HepG2 (cell line): ENCODE results near the gene ACD. TPM values are rescaled to one million over a fixed set of nuclear protein-coding genes. Genes with fewer than 3 reads are reported as not detected.

ENCODE experiments used
- AHR ChIP-seq: IDR thresholded peaks from 2 replicates; pipeline ENCODE4 v1.6.1; 2018; ENCODE audit warnings: missing genetic modification reagents, missing compliant biosample characterization
- CEBPB ChIP-seq: IDR thresholded peaks from 2 replicates; pipeline ENCODE4 v1.6.1; 2011; ENCODE audit warnings: low read depth, low read length, improper control_type of control experiment, borderline replicate concordance
- FOXA3 ChIP-seq: IDR thresholded peaks from 2 replicates; pipeline ENCODE4 v1.6.1; 2016; ENCODE audit warnings: missing genetic modification reagents, missing compliant biosample characterization
- GTF3A ChIP-seq: sonication (generic); formaldehyde crosslinking; conservative IDR thresholded peaks from 2 replicates; pipeline ENCODE4 v1.4.0; 2020; ENCODE audit warnings: mild to moderate bottlenecking, missing genetic modification reagents
- HCFC1 ChIP-seq: fragments of 150-350 bp; IDR thresholded peaks from 2 replicates; pipeline ENCODE4 v1.6.1; 2014; ENCODE audit warnings: low read depth, low read length
- KLF12 ChIP-seq: sonication (generic); formaldehyde crosslinking; IDR thresholded peaks from 2 replicates; pipeline ENCODE4 v1.4.0; 2020; ENCODE audit warnings: missing genetic modification reagents, borderline replicate concordance
- PHF21A ChIP-seq: sonication (generic); formaldehyde crosslinking; IDR thresholded peaks from 2 replicates; pipeline ENCODE4 v1.5.0; 2020; ENCODE audit warnings: mild to moderate bottlenecking, missing genetic modification reagents
- RFX1 ChIP-seq: fragments of 450-650 bp; IDR thresholded peaks from 2 replicates; pipeline ENCODE4 v1.6.1; 2017
- RFX3 ChIP-seq: IDR thresholded peaks from 2 replicates; pipeline ENCODE4 v1.6.1; 2016; ENCODE audit warnings: missing biosample characterization, missing genetic modification reagents
- SAP130 ChIP-seq: IDR thresholded peaks from 2 replicates; pipeline ENCODE4 v1.6.1; 2016; ENCODE audit warnings: low read depth
- SIN3A ChIP-seq: IDR thresholded peaks from 2 replicates; pipeline ENCODE4 v1.6.1; 2011; ENCODE audit warnings: low read depth, mild to moderate bottlenecking, control low read depth, low read length, borderline replicate concordance
- SOX13 ChIP-seq, 3 experiments: fragments of 450-650 bp in 1 of 3; sonication (generic) in 1 of 3; formaldehyde crosslinking in 1 of 3; IDR thresholded peaks in 2 of 3; conservative IDR thresholded peaks in 1 of 3; 2 replicates each; pipeline versions ENCODE4 v1.5.0 to v1.6.1; 2016 to 2020; ENCODE audit warnings: antibody characterized with exemption in 1 of 3, mild to moderate bottlenecking in 1 of 3, missing compliant biosample characterization in 1 of 3, missing genetic modification reagents in 1 of 3, moderate library complexity in 1 of 3
- ZNF124 ChIP-seq: sonication (generic); formaldehyde crosslinking; IDR thresholded peaks from 2 replicates; pipeline ENCODE4 v1.4.0; 2020; ENCODE audit warnings: missing genetic modification reagents
- ZNF33B ChIP-seq: sonication (generic); formaldehyde crosslinking; IDR thresholded peaks from 2 replicates; pipeline ENCODE4 v1.5.1; 2020; ENCODE audit warnings: mild to moderate bottlenecking, missing genetic modification reagents
- polyA plus RNA-seq, 8 experiments: library from polyadenylated mRNA; depleted of rRNA in 3 of 8; stranded (reverse) in 7 of 8; unstranded in 1 of 8; fragments of >200 nt; fragmentation: Illumina TruSeq in 4 of 8; extraction: Trizol in 4 of 8; gene quantifications; 2 replicates each; pipeline versions ENCODE4 v1.2.1 to v1.2.3, GENCODE V29; 2011 to 2016; ENCODE audit warnings: low read depth in 4 of 8, missing spikeins in 1 of 8, mixed read lengths in 1 of 8; ENCODE audit not compliant: insufficient read depth in 1 of 8
- total RNA-seq, 5 experiments: library from RNA; depleted of rRNA; stranded (reverse); fragments of >200 nt; fragmentation: Illumina TruSeq; extraction: Trizol; gene quantifications; 2 replicates each; pipeline ENCODE4 v1.2.3, GENCODE V29; 2016; ENCODE audit warnings: low read depth in 1 of 5
- TF ChIP-seq, protein P1 (sequence below): sonication (generic); formaldehyde crosslinking; IDR thresholded peaks from 2 replicates; pipeline ENCODE4 v1.4.0; 2020; ENCODE audit warnings: mild to moderate bottlenecking, missing genetic modification reagents
- TF ChIP-seq, protein P2 (sequence below), 2 experiments: IDR thresholded peaks; 2 replicates each; pipeline ENCODE4 v1.6.1; 2011 to 2012; ENCODE audit warnings: low read length in 2 of 2, borderline replicate concordance in 1 of 2, low read depth in 1 of 2, mild to moderate bottlenecking in 1 of 2, moderate library complexity in 1 of 2
- TF ChIP-seq, protein P3 (sequence below): sonication (generic); formaldehyde crosslinking; IDR thresholded peaks from 2 replicates; pipeline ENCODE4 v1.4.0; 2020; ENCODE audit warnings: mild to moderate bottlenecking, missing genetic modification reagents
- TF ChIP-seq, protein P4 (sequence below): sonication (generic); IDR thresholded peaks from 2 replicates; pipeline ENCODE4 v1.6.1; 2016; ENCODE audit warnings: low read depth, borderline replicate concordance

The ACD gene
- total and polyA plus RNA-seq, 2 of the 13 experiments (the other 11 are each of a cell fraction or from before 2014, with no cell fraction given) = 32.6 to 38.3 TPM

DNA sequence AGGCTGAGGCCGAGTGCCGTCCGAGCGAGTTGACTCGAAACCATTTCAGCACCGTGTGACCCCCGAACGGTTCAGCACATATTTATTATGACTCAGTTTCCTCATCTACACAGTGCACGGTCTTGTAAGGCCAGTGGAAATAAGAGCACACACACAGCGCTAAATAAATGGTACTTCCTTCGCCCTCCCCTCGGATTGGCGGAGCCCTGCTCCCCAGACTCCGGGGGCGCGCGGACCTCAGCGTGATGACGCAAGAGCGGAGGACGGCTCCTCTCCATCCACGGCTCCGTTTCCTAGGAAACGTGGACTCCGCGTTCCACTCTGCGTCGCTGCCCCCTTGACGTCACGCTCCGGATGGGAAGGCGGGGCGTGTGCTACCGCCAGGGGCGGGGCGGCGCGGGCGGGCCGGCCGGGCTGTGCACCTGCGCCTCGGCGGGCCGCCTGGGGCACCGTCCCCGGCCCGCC is 536 bp upstream of the ACD start, which contains the start of gene PARD6A (continued):
- TF ChIP-seq, protein P1, sequence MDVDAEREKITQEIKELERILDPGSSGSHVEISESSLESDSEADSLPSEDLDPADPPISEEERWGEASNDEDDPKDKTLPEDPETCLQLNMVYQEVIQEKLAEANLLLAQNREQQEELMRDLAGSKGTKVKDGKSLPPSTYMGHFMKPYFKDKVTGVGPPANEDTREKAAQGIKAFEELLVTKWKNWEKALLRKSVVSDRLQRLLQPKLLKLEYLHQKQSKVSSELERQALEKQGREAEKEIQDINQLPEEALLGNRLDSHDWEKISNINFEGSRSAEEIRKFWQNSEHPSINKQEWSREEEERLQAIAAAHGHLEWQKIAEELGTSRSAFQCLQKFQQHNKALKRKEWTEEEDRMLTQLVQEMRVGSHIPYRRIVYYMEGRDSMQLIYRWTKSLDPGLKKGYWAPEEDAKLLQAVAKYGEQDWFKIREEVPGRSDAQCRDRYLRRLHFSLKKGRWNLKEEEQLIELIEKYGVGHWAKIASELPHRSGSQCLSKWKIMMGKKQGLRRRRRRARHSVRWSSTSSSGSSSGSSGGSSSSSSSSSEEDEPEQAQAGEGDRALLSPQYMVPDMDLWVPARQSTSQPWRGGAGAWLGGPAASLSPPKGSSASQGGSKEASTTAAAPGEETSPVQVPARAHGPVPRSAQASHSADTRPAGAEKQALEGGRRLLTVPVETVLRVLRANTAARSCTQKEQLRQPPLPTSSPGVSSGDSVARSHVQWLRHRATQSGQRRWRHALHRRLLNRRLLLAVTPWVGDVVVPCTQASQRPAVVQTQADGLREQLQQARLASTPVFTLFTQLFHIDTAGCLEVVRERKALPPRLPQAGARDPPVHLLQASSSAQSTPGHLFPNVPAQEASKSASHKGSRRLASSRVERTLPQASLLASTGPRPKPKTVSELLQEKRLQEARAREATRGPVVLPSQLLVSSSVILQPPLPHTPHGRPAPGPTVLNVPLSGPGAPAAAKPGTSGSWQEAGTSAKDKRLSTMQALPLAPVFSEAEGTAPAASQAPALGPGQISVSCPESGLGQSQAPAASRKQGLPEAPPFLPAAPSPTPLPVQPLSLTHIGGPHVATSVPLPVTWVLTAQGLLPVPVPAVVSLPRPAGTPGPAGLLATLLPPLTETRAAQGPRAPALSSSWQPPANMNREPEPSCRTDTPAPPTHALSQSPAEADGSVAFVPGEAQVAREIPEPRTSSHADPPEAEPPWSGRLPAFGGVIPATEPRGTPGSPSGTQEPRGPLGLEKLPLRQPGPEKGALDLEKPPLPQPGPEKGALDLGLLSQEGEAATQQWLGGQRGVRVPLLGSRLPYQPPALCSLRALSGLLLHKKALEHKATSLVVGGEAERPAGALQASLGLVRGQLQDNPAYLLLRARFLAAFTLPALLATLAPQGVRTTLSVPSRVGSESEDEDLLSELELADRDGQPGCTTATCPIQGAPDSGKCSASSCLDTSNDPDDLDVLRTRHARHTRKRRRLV (CRISPR knock-in tag) = 0 out of 2 replicates have a peak, but pooled peaks have one; percentile 12
- TF ChIP-seq CEBPB (peak; percentile 99), SIN3A (peak; percentile 88; the same call in 1 of the 2 replicates), ZNF33B (CRISPR knock-in tag) (0 out of 2 replicates have a peak, but pooled peaks have one; percentile 71), FOXA3 (CRISPR knock-in tag) (peak; percentile 48; the same call in 1 of the 2 replicates), GTF3A (CRISPR knock-in tag) (no peak), ZNF124 (CRISPR knock-in tag) (no peak), RFX1 (peak; percentile 68; the same call in 1 of the 2 replicates), AHR (peak; percentile 23; the same call in 1 of the 2 replicates), PHF21A (CRISPR knock-in tag) (0 out of 2 replicates have a peak, but pooled peaks have one; percentile 17), RFX3 (CRISPR knock-in tag) (peak; percentile 85), HCFC1 (peak; percentile 55), SOX13 (IDR thresholded peaks at IDR 0.05) (no peak), SOX13 (CRISPR knock-in tag; conservative IDR thresholded peaks at IDR 0.05 in 1 of 2, IDR thresholded peaks at IDR 0.05 in 1 of 2) (peak in 1 of 2 experiments; percentile 16; a peak in 1 of 4 replicates), KLF12 (CRISPR knock-in tag) (no peak), SAP130 (CRISPR knock-in tag) (peak; percentile 96)
- TF ChIP-seq, protein P2, sequence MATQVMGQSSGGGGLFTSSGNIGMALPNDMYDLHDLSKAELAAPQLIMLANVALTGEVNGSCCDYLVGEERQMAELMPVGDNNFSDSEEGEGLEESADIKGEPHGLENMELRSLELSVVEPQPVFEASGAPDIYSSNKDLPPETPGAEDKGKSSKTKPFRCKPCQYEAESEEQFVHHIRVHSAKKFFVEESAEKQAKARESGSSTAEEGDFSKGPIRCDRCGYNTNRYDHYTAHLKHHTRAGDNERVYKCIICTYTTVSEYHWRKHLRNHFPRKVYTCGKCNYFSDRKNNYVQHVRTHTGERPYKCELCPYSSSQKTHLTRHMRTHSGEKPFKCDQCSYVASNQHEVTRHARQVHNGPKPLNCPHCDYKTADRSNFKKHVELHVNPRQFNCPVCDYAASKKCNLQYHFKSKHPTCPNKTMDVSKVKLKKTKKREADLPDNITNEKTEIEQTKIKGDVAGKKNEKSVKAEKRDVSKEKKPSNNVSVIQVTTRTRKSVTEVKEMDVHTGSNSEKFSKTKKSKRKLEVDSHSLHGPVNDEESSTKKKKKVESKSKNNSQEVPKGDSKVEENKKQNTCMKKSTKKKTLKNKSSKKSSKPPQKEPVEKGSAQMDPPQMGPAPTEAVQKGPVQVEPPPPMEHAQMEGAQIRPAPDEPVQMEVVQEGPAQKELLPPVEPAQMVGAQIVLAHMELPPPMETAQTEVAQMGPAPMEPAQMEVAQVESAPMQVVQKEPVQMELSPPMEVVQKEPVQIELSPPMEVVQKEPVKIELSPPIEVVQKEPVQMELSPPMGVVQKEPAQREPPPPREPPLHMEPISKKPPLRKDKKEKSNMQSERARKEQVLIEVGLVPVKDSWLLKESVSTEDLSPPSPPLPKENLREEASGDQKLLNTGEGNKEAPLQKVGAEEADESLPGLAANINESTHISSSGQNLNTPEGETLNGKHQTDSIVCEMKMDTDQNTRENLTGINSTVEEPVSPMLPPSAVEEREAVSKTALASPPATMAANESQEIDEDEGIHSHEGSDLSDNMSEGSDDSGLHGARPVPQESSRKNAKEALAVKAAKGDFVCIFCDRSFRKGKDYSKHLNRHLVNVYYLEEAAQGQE (IDR thresholded peaks at IDR 0.05; ENCODE audit: borderline replicate concordance in 1 of 2, low read depth in 1 of 2, low read length in 2 of 2) = 0 out of 4 replicates have a peak, but pooled peaks of 1 of the 2 experiments have one; percentile 9
- TF ChIP-seq, protein P3, sequence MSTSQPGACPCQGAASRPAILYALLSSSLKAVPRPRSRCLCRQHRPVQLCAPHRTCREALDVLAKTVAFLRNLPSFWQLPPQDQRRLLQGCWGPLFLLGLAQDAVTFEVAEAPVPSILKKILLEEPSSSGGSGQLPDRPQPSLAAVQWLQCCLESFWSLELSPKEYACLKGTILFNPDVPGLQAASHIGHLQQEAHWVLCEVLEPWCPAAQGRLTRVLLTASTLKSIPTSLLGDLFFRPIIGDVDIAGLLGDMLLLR = 0 out of 2 replicates have a peak, but pooled peaks have one; percentile 76
- TF ChIP-seq, protein P4, sequence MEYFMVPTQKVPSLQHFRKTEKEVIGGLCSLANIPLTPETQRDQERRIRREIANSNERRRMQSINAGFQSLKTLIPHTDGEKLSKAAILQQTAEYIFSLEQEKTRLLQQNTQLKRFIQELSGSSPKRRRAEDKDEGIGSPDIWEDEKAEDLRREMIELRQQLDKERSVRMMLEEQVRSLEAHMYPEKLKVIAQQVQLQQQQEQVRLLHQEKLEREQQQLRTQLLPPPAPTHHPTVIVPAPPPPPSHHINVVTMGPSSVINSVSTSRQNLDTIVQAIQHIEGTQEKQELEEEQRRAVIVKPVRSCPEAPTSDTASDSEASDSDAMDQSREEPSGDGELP = peak; percentile 16; the same call in 1 of the 2 replicates
